H1 (cell line): Measurements from ENCODE around the gene NFIC. TPM values are rescaled to one million over a fixed set of nuclear protein-coding genes. Genes with fewer than 3 reads are reported as not detected.

Experiments
- CTCF ChIA-PET: fragments of 300-600 bp; sonication (Branson Sonifier 250); formaldehyde crosslinking; loops from one replicate; lab custom pipeline; 2021; ENCODE audit not compliant: partially characterized antibody; lab: Charles Lee
- POLR2A ChIA-PET: fragments of 300-600 bp; sonication (Branson Sonifier 250); formaldehyde crosslinking; loops from one replicate; lab custom pipeline; 2021; ENCODE audit warnings: inconsistent platforms; ENCODE audit not compliant: partially characterized antibody; lab: Charles Lee
- DNase-seq, 2 experiments: peaks; one replicate each; pipeline versions ENCODE4 v3.0.0 to v3.0.0-alpha.2; 2010 to 2022; ENCODE audit warnings: low spot score in 2 of 2, low read depth in 1 of 2, mixed read lengths in 1 of 2
- FAIRE-seq: peaks from 2 replicates; lab custom pipeline; 2011; peaks lifted over from hg19 to GRCh38; lab: Jason Lieb, UNC
- H2AFZ ChIP-seq: 2 replicates; pipeline ENCODE4 v1.8.1; 2012; ENCODE audit warnings: low read length, inconsistent platforms
- H2AK5ac ChIP-seq: 2 replicates; pipeline ENCODE4 v1.6.1; 2013; ENCODE audit warnings: low read depth, low read length
- H2BK120ac ChIP-seq: replicated peaks from 2 replicates; pipeline ENCODE3; 2013; ENCODE audit warnings: low read depth, low read length, inconsistent platforms
- H2BK12ac ChIP-seq: 2 replicates; pipeline ENCODE4 v1.6.1; 2013; ENCODE audit warnings: low read depth, low read length
- H2BK15ac ChIP-seq: 2 replicates; pipeline ENCODE4 v1.6.1; 2013; ENCODE audit warnings: low read length
- H2BK20ac ChIP-seq: 2 replicates; pipeline ENCODE4 v1.6.1; 2013; ENCODE audit warnings: low read length
- H2BK5ac ChIP-seq: 2 replicates; pipeline ENCODE4 v1.6.1; 2013; ENCODE audit warnings: low read depth, low read length
- H3K14ac ChIP-seq: 2 replicates; pipeline ENCODE4 v1.6.1; 2013; ENCODE audit warnings: inconsistent platforms; ENCODE audit not compliant: insufficient read length
- H3K18ac ChIP-seq: 2 replicates; pipeline ENCODE4 v1.6.1; 2013; ENCODE audit warnings: low read length; ENCODE audit errors: extremely low read depth
- H3K23ac ChIP-seq: 2 replicates; pipeline ENCODE4 v1.6.1; 2013; ENCODE audit warnings: inconsistent platforms; ENCODE audit not compliant: insufficient read length
- H3K23me2 ChIP-seq: 2 replicates; pipeline ENCODE4 v1.6.1; 2013; ENCODE audit warnings: low read depth, low read length
- H3K27ac ChIP-seq: 2 replicates; pipeline ENCODE4 v1.6.1; 2011; ENCODE audit warnings: low read depth, low read length, inconsistent platforms
- H3K27me3 ChIP-seq, 4 experiments: replicated peaks in 1 of 4; 1 replicate in 1 of 4; 2 replicates in 3 of 4; pipeline versions ENCODE4 v1.6.1 to v1.8.1; 2011 to 2013; ENCODE audit warnings: low read length in 3 of 4, mild to moderate bottlenecking in 3 of 4, inconsistent platforms in 2 of 4, mixed read lengths in 2 of 4, moderate library complexity in 1 of 4; ENCODE audit not compliant: control insufficient read depth in 3 of 4, insufficient read depth in 3 of 4; ENCODE audit errors: extremely low read depth in 1 of 4
- H3K36me3 ChIP-seq, 4 experiments: 2 replicates each; pipeline versions ENCODE4 v1.6.1 to v1.8.1; 2011 to 2013; ENCODE audit warnings: mild to moderate bottlenecking in 4 of 4, low read length in 3 of 4, moderate library complexity in 2 of 4, control low read depth in 1 of 4, inconsistent platforms in 1 of 4; ENCODE audit not compliant: insufficient read depth in 4 of 4, control insufficient read depth in 2 of 4
- H3K4ac ChIP-seq: replicated peaks from 2 replicates; pipeline ENCODE3; 2013; ENCODE audit warnings: low read length, low read depth, mixed read lengths, inconsistent platforms; ENCODE audit not compliant: insufficient read length
- H3K4me1 ChIP-seq, 4 experiments: replicated peaks in 1 of 4; 1 replicate in 1 of 4; 2 replicates in 3 of 4; pipeline versions ENCODE4 v1.6.1 to v1.8.1; 2011 to 2013; ENCODE audit warnings: low read length in 3 of 4, inconsistent platforms in 2 of 4, mixed read lengths in 1 of 4; ENCODE audit not compliant: insufficient read depth in 4 of 4, control insufficient read depth in 3 of 4
- H3K4me2 ChIP-seq, 2 experiments: 2 replicates each; pipeline versions ENCODE4 v1.6.1 to v1.8.1; 2011 to 2013; ENCODE audit warnings: low read depth in 2 of 2, low read length in 2 of 2, control low read depth in 1 of 2, inconsistent platforms in 1 of 2, mild to moderate bottlenecking in 1 of 2; ENCODE audit not compliant: insufficient read depth in 1 of 2
- H3K4me3 ChIP-seq, 4 experiments: fragments of 200-600, 300-600 bp in 1 of 4; sonication (generic), shearing (Covaris generic), sonication (Bioruptor Twin) in 1 of 4; 2 replicates each; pipeline versions ENCODE4 v1.5.1 to v1.8.1; 2011 to 2016; ENCODE audit warnings: low read length in 4 of 4, low read depth in 3 of 4, control low read depth in 2 of 4, inconsistent platforms in 2 of 4, mild to moderate bottlenecking in 2 of 4, mixed read lengths in 1 of 4, moderate library complexity in 1 of 4; ENCODE audit not compliant: insufficient read depth in 2 of 4; ENCODE audit errors: extremely low read depth in 1 of 4
- H3K56ac ChIP-seq: replicated peaks from 2 replicates; pipeline ENCODE3; 2013; ENCODE audit warnings: low read depth, mild to moderate bottlenecking, mixed read lengths, low read length, inconsistent platforms; ENCODE audit not compliant: insufficient read length
- H3K79me1 ChIP-seq: 2 replicates; pipeline ENCODE4 v1.6.1; 2013; ENCODE audit warnings: low read depth, low read length, control low read depth
- H3K79me2 ChIP-seq, 2 experiments: 2 replicates each; pipeline versions ENCODE4 v1.6.1 to v1.8.1; 2012 to 2013; ENCODE audit warnings: low read length in 2 of 2, mild to moderate bottlenecking in 2 of 2, inconsistent platforms in 1 of 2; ENCODE audit not compliant: insufficient read depth in 2 of 2, control insufficient read depth in 1 of 2
- H3K9ac ChIP-seq, 4 experiments: replicated peaks in 1 of 4; 1 replicate in 1 of 4; 2 replicates in 3 of 4; pipeline versions ENCODE4 v1.6.1 to v1.8.1; 2011 to 2013; ENCODE audit warnings: low read depth in 3 of 4, low read length in 3 of 4, control low read depth in 2 of 4, mild to moderate bottlenecking in 2 of 4, moderate library complexity in 2 of 4, inconsistent platforms in 1 of 4; ENCODE audit errors: extremely low read depth in 1 of 4
- H3K9me3 ChIP-seq, 2 experiments: 2 replicates each; pipeline versions ENCODE4 v1.6.1 to v1.8.1; 2012 to 2013; ENCODE audit warnings: mild to moderate bottlenecking in 2 of 2, moderate library complexity in 2 of 2, control low read depth in 1 of 2, inconsistent platforms in 1 of 2, low read depth in 1 of 2, low read length in 1 of 2, mixed read lengths in 1 of 2; ENCODE audit not compliant: insufficient read depth in 2 of 2
- H4K20me1 ChIP-seq, 2 experiments: replicated peaks in 1 of 2; 2 replicates each; pipeline versions ENCODE3 to v1.8.1; 2011 to 2013; ENCODE audit warnings: inconsistent platforms in 2 of 2, low read length in 2 of 2, mild to moderate bottlenecking in 1 of 2; ENCODE audit not compliant: insufficient read depth in 2 of 2, control insufficient read depth in 1 of 2
- H4K5ac ChIP-seq: 2 replicates; pipeline ENCODE4 v1.6.1; 2013; ENCODE audit warnings: low read length, low read depth, mixed read lengths, inconsistent platforms; ENCODE audit not compliant: insufficient read length
- H4K8ac ChIP-seq: 2 replicates; pipeline ENCODE4 v1.8.0; 2013; ENCODE audit warnings: mild to moderate bottlenecking, moderate library complexity, low read length, inconsistent platforms; ENCODE audit not compliant: insufficient read depth; ENCODE audit errors: extremely low read depth
- H4K91ac ChIP-seq: replicated peaks from 2 replicates; pipeline ENCODE3; 2013; ENCODE audit warnings: low read length, mixed read lengths, inconsistent platforms; ENCODE audit not compliant: insufficient read length
- CBX5 ChIP-seq: fragments of 300-800, 300-1000 bp; sonication (generic); IDR thresholded peaks from 2 replicates; pipeline ENCODE4 v1.7.1; 2016; ENCODE audit warnings: antibody characterized with exemption, low read length, low read depth
- CBX8 ChIP-seq: fragments of 300-800, 300-1000 bp; sonication (generic); IDR thresholded peaks from 2 replicates; pipeline ENCODE4 v1.7.1; 2016; ENCODE audit warnings: low read depth, low read length, borderline replicate concordance
- CEBPB ChIP-seq: IDR thresholded peaks from 2 replicates; pipeline ENCODE4 v1.6.1; 2012; ENCODE audit warnings: low read depth, low read length
- CHD1 ChIP-seq: IDR thresholded peaks from 2 replicates; pipeline ENCODE4 v1.6.1; 2012; ENCODE audit warnings: low read depth, low read length, improper control_type of control experiment
- CHD2 ChIP-seq: IDR thresholded peaks from 2 replicates; pipeline ENCODE4 v1.6.1; 2012; ENCODE audit warnings: low read length, improper control_type of control experiment
- GTF2F1 ChIP-seq: IDR thresholded peaks from 2 replicates; pipeline ENCODE4 v1.6.1; 2012; ENCODE audit warnings: low read depth, low read length, improper control_type of control experiment, borderline replicate concordance
- HDAC2 ChIP-seq, 2 experiments: fragments of 300-600 bp in 1 of 2; sonication (generic) in 1 of 2; IDR thresholded peaks; 2 replicates each; pipeline ENCODE4 v1.6.1; 2011 to 2012; ENCODE audit warnings: low read depth in 2 of 2, low read length in 2 of 2, mild to moderate bottlenecking in 2 of 2, moderate library complexity in 2 of 2, borderline replicate concordance in 1 of 2, inconsistent platforms in 1 of 2
- HDAC6 ChIP-seq: IDR thresholded peaks from one replicate; pipeline ENCODE4 v1.7.1; 2012; ENCODE audit warnings: low read depth, mild to moderate bottlenecking, inconsistent platforms, low read length, moderate library complexity
- KDM5A ChIP-seq: fragments of 200-600 bp; IDR thresholded peaks from 2 replicates; pipeline ENCODE4 v1.7.1; 2012; ENCODE audit warnings: mild to moderate bottlenecking, low read length, inconsistent platforms, mixed read lengths
- PHF8 ChIP-seq: fragments of 200-600 bp; sonication (generic); conservative IDR thresholded peaks from 2 replicates; pipeline ENCODE4 v1.7.1; 2012; ENCODE audit warnings: low read depth, mild to moderate bottlenecking, inconsistent platforms, low read length, moderate library complexity
- POLR2AphosphoS5 ChIP-seq: IDR thresholded peaks from 2 replicates; pipeline ENCODE4 v1.6.1; 2011; ENCODE audit warnings: low read depth, low read length
- RBBP5 ChIP-seq: IDR thresholded peaks from 2 replicates; pipeline ENCODE4 v1.7.1; 2012; ENCODE audit warnings: low read depth, mild to moderate bottlenecking, inconsistent platforms, low read length, moderate library complexity, borderline replicate concordance
- SIX5 ChIP-seq: IDR thresholded peaks from 2 replicates; pipeline ENCODE4 v1.6.1; 2011; ENCODE audit warnings: mild to moderate bottlenecking, low read depth, low read length
- SP2 ChIP-seq: IDR thresholded peaks from 2 replicates; pipeline ENCODE4 v1.6.1; 2012; ENCODE audit warnings: mild to moderate bottlenecking, low read length, inconsistent platforms
- ZNF274 ChIP-seq: IDR thresholded peaks from 2 replicates; pipeline ENCODE4 v1.7.0; 2012; ENCODE audit warnings: low read length, borderline replicate concordance; ENCODE audit errors: extremely low read depth
- WGBS, 2 experiments: shearing (Covaris generic) in 1 of 2; methylation state at CpG; one replicate each; pipeline versions ENCODE4 v1.1.6 to v1.1.7; 2013 to 2015; ENCODE audit warnings: low lambda C conversion rate in 2 of 2, mixed read lengths in 2 of 2, inconsistent platforms in 1 of 2, low coverage in 1 of 2, missing lambda C conversion rate in 1 of 2; ENCODE audit not compliant: insufficient replicate concordance in 2 of 2, insufficient coverage in 1 of 2, insufficient read length in 1 of 2; ENCODE audit errors: extremely low coverage in 1 of 2, missing lambda C conversion rate in 1 of 2; 5-methylcytosine and 5-hydroxymethylcytosine counted together
- polyA plus RNA-seq, 7 experiments: library from polyadenylated mRNA; depleted of rRNA in 3 of 7; stranded (reverse) in 5 of 7; unstranded in 2 of 7; fragments of >200 nt in 5 of 7; fragments of 200-250 nt in 2 of 7; gene quantifications; 1 replicate in 5 of 7; 2 replicates in 1 of 7; 4 replicates in 1 of 7; pipeline versions ENCODE4 v1.2.1 to v1.2.3, GENCODE V29; 2011 to 2013; ENCODE audit warnings: missing spikeins in 2 of 7, mixed read lengths in 2 of 7
- total RNA-seq: library from RNA; stranded (reverse); fragmentation: NEBNext Ultra II Directional; extraction: Animal tissue kit (Norgen Biotek cat#: 25700); gene quantifications from 2 replicates; pipeline ENCODE4 v1.2.1, GENCODE V29; 2021

The NFIC gene
- total and polyA plus RNA-seq, 2 of the 8 experiments (the other 6 are each of a cell fraction or from before 2014, with no cell fraction given): 0.56 to 3.2 TPM

GRCh38 chr19:3320354-3320670 lies 46.1 kb upstream of the NFIC start:
- no peaks in the 10 kb centered on the region for H3K4me1 ChIP-seq
- no peak overlapping the region for H3K23ac ChIP-seq
- H3K79me1 ChIP-seq: no peaks in the 10 kb centered on the region
- no peak overlapping the region for H2AK5ac ChIP-seq
- peaks cover 0 to 8% of the 10 kb centered on the region in 2 experiments for H4K20me1 ChIP-seq
- H4K8ac ChIP-seq: peak overlapping the region; percentile 51; the same call in 1 of the 2 replicates
- peaks cover 11% of the 10 kb centered on the region; the same call in 1 of the 2 replicates for H3K23me2 ChIP-seq
- no peak overlapping the region for H3K4me2 ChIP-seq
- no peak overlapping the region for H2BK15ac ChIP-seq
- H3K36me3 ChIP-seq: no peaks in the 10 kb centered on the region
- no peak overlapping the region for H3K18ac ChIP-seq
- H2BK12ac ChIP-seq: no peak overlapping the region
- H3K56ac ChIP-seq: no peak overlapping the region
- H3K9ac ChIP-seq: no peak overlapping the region
- no peak overlapping the region for H2BK20ac ChIP-seq
- DNase-seq (no peak), FAIRE-seq (no peak)
- H3K79me2 ChIP-seq: no peaks in the 10 kb centered on the region
- CTCF ChIA-PET: no interaction called here
- no peak overlapping the region for H3K14ac ChIP-seq
- no peak overlapping the region for H3K27ac ChIP-seq
- WGBS, 2 experiments: 71% methylated on average over 20 of the region's 29 CpGs; no CpG with 5 or more reads in 1 of the 2 experiments
- no peak overlapping the region for H2BK120ac ChIP-seq
- no peak overlapping the region for H2BK5ac ChIP-seq
- H3K4me3 ChIP-seq: no peak overlapping the region
- H3K9me3 ChIP-seq: no peaks in the 10 kb centered on the region
- H2AFZ ChIP-seq: no peak overlapping the region
- POLR2A ChIA-PET: no interaction called here
- H3K27me3 ChIP-seq: no peaks in the 10 kb centered on the region; a peak in 1 of 7 replicates
- H4K91ac ChIP-seq: no peak overlapping the region
- H4K5ac ChIP-seq: no peak overlapping the region
- H3K4ac ChIP-seq: no peak overlapping the region
- TF ChIP-seq CBX8: no peak
- no peak for TF ChIP-seq CHD2
- TF ChIP-seq CEBPB: no peak
- TF ChIP-seq CHD1: no peak
- TF ChIP-seq SP2: no peak
- TF ChIP-seq CBX5: no peak
- no peak for TF ChIP-seq PHF8
- no peak for TF ChIP-seq HDAC2 (IDR thresholded peaks at IDR 0.05; ENCODE audit: borderline replicate concordance in 1 of 2, low read depth in 2 of 2, low read length in 2 of 2)
- no peak for TF ChIP-seq ZNF274
- no peak for TF ChIP-seq POLR2AphosphoS5
- no peak for TF ChIP-seq RBBP5
- no peak for TF ChIP-seq HDAC6
- no peak for TF ChIP-seq SIX5
- TF ChIP-seq KDM5A: no peak
- TF ChIP-seq GTF2F1: no peak
